AG09319 (cell line): ENCODE data around the gene POLR2A.

Source experiments
- DNase-seq: peaks from one replicate; pipeline ENCODE4 v3.0.0-alpha.2; 2010; ENCODE audit warnings: low read depth; ENCODE audit errors: extremely low read depth
- TF ChIP-seq, protein P1 (sequence below): IDR thresholded peaks from 2 replicates; pipeline ENCODE4 v1.5.1; 2011; ENCODE audit warnings: low read depth, mild to moderate bottlenecking, inconsistent platforms, low read length, moderate library complexity

The POLR2A gene

DNA sequence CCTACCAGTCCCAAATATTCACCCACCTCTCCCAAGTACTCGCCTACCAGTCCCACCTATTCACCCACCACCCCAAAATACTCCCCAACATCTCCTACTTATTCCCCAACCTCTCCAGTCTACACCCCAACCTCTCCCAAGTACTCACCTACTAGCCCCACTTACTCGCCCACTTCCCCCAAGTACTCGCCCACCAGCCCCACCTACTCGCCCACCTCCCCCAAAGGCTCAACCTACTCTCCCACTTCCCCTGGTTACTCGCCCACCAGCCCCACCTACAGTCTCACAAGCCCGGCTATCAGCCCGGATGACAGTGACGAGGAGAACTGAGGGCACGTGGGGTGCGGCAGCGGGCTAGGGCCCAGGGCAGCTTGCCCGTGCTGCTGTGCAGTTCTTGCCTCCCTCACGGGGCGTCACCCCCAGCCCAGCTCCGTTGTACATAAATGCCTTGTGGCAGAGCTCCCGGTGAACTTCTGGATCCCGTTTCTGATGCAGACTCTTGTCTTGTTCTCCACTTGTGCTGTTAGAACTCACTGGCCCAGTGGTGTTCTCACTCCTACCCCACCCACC, 29.8 kb downstream of the POLR2A start:
- no peak for DNase-seq
- TF ChIP-seq, protein P1, sequence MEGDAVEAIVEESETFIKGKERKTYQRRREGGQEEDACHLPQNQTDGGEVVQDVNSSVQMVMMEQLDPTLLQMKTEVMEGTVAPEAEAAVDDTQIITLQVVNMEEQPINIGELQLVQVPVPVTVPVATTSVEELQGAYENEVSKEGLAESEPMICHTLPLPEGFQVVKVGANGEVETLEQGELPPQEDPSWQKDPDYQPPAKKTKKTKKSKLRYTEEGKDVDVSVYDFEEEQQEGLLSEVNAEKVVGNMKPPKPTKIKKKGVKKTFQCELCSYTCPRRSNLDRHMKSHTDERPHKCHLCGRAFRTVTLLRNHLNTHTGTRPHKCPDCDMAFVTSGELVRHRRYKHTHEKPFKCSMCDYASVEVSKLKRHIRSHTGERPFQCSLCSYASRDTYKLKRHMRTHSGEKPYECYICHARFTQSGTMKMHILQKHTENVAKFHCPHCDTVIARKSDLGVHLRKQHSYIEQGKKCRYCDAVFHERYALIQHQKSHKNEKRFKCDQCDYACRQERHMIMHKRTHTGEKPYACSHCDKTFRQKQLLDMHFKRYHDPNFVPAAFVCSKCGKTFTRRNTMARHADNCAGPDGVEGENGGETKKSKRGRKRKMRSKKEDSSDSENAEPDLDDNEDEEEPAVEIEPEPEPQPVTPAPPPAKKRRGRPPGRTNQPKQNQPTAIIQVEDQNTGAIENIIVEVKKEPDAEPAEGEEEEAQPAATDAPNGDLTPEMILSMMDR = no peak

DNA sequence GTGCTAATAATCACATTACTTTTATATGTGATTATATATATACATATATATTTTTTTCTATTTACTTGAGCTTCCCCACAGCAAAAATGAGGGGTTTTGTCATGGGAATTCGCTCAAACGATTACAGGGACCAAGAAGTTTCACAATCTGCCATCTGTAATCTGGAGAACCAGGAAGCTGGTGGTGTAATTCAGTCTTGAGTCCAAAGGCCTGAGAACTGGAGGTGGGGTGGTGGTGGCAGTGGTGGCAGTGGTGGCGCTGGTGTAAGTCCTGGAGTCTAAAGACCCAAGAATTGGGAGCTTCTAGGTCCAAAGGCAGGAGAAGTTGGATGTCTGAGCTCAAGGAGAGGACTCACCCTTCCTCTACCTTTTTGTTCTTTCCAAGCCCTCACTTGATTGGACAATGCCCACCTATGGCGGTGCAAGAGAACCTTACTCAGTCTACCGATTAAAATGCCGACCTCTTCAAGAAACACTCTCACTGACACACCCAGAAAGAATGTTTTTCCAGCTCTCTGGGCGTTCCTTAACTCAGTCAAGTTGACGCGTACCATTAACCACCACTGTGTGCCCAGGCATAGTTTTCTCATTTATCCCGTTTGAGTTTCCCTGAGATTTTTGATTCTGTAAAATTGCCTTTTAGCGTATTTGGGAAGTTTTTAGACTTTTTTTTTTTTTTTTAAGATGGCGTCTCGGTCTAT, 31.9 kb downstream of the POLR2A start:
- TF ChIP-seq, protein P1 = no peak
- no peak for DNase-seq

DNA sequence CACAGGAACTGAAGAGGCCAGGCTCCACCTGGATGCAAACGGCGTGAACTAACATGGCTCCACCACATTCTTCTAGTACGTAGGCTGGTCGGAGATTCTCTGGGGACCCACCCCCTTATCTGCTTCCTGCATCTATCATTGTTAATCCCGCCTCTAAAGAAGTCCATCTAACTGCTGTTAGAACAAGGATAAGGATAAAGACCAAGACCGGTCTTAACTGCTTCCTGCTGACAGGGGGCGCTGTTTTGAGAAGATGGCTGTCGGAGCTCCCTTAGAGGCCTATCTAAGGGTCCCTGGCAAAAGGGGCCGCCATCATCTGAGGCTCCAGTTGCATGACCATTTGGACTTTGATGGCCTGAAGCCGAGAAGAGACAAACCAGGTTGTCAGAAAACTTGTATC, 38.9 kb downstream of the POLR2A start:
- TF ChIP-seq, protein P1 = peak; percentile 31

DNA sequence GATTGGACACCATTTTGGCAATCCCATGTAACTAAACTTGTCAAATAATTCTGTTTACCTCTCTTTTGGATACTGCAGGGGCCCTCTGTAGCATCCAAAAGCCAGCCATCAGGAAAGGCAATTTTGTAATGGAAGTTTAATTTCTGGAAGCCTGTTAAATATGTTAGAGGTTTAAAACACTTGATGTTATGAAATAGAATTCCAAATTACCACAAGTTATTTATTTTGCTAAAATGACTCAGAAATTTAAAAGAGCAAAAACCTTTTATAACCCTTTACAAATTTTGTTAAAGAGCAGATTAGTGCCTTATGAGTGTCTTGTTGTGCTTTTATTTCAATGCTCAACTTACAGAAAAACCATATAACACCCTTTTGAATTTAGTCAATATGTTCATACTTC, 44.7 kb downstream of the POLR2A start:
- DNase-seq = no peak
- TF ChIP-seq, protein P1 = no peak

More for the DNA sequence above, 38.9 kb downstream of the POLR2A start:
- DNase-seq = no peak

DNA sequence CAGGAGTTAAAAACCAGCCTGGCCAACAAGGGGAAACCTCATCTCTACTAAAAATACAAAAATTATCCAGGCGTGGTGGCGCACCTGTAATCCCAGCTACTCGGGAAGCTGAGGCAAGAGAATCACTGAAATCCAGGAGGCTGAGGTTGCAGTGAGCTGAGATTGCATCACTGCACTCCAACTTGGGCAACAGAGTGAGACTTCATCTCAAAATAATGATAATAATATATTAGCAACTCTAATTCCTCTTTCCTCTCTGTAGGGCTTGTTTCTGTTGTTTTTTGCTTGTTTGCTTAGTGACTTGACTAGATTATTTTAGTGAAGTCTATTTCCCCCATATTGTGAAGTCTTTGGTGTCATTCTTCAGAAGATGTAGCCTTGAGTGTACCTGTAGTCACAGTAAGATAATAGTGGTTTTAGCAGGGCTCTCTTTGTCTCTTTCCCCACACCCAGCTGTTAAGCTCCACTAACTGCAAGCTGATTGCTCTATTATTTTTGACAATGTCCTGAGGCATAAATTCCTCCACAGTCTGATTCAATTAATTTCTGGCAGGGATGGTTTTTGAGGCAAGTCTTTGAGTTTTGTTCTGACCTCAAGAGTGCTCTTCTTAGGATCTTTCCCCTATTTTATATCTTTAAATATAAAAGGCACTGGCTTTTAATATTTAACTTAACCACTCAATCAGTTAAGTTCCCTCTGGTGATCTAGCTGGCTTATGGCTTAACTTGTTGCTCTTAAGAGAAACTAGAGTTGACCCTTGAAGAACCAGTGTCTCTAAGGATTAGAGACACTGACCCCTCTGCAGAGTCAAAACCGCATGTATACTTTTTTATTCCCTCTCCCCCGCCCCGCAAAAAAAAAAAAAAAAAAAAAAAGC, 46.1 kb downstream of the POLR2A start:
- no peak for DNase-seq
- TF ChIP-seq, protein P1 = no peak

DNA sequence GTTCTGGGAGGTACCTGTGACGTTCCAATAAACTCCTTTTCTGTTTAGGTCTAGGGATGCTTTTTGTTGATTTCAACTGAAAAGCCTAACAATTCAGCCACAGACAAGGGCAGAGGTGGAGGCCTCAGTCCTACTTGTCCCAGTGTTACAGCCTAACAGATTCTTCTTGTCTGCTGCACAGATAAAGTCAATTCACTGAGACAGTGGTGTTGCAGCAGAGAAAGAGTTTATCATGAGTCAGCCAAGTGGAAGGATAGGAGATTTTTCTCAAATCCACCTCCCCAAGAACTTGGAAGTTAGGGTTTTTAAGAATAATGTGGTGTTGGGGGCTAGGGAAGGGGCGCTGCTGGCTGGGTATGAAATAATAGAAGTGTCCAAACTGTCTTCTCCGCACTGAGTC, 53.9 kb downstream of the POLR2A start:
- no peak for DNase-seq
- TF ChIP-seq, protein P1 = no peak
